Loucy (cell line): Measurements from ENCODE around the gene MED14.

ENCODE experiments used
- H2AFZ ChIP-seq: fragments of 200-600 bp; sonication (generic); 2 replicates; pipeline ENCODE4 v1.6.0; 2016; ENCODE audit warnings: antibody characterized with exemption, mild to moderate bottlenecking, low read length, moderate library complexity
- H3F3A ChIP-seq: fragments of 200-600 bp; 2 replicates; pipeline ENCODE4 v1.6.0; 2016; ENCODE audit warnings: antibody characterized with exemption, low read depth, mild to moderate bottlenecking
- H3K27me3 ChIP-seq: fragments of 200-600 bp; sonication (generic); 2 replicates; pipeline ENCODE4 v1.6.1; 2014; ENCODE audit warnings: low read length, mild to moderate bottlenecking; ENCODE audit not compliant: insufficient read depth, poor library complexity, severe bottlenecking
- H3K36me3 ChIP-seq: fragments of 200-600 bp; sonication (generic); 2 replicates; pipeline ENCODE4 v1.6.1; 2016; ENCODE audit warnings: low read length; ENCODE audit not compliant: insufficient read depth
- H3K4me1 ChIP-seq: fragments of 200-600 bp; sonication (generic); 2 replicates; pipeline ENCODE4 v1.5.1; 2014; ENCODE audit warnings: low read length, mild to moderate bottlenecking; ENCODE audit not compliant: insufficient read depth, poor library complexity, severe bottlenecking
- H3K4me2 ChIP-seq: fragments of 200-600 bp; sonication (generic); 2 replicates; pipeline ENCODE4 v1.6.0; 2014; ENCODE audit warnings: antibody characterized with exemption, low read length, low read depth, mild to moderate bottlenecking; ENCODE audit not compliant: poor library complexity, severe bottlenecking
- H3K4me3 ChIP-seq: fragments of 200-600 bp; sonication (generic); 2 replicates; pipeline ENCODE4 v1.5.1; 2014; ENCODE audit warnings: low read length, mild to moderate bottlenecking, mixed read lengths; ENCODE audit not compliant: poor library complexity, severe bottlenecking
- H3K79me2 ChIP-seq: fragments of 200-600 bp; sonication (generic); 2 replicates; pipeline ENCODE4 v1.6.1; 2014; ENCODE audit warnings: low read length; ENCODE audit not compliant: insufficient read depth
- H3K9ac ChIP-seq: fragments of 200-600 bp; sonication (generic); 2 replicates; pipeline ENCODE4 v1.6.0; 2014; ENCODE audit warnings: mild to moderate bottlenecking, low read depth, low read length, moderate library complexity; ENCODE audit not compliant: poor library complexity, severe bottlenecking
- H3K9me2 ChIP-seq: fragments of 200-600 bp; sonication (generic); replicated peaks from 2 replicates; pipeline ENCODE4 v1.6.1; 2016; ENCODE audit warnings: low read depth, low read length, mixed read lengths
- H3K9me3 ChIP-seq: fragments of 200-600 bp; sonication (generic); 2 replicates; pipeline ENCODE4 v1.6.1; 2014; ENCODE audit warnings: mild to moderate bottlenecking, antibody characterized with exemption, low read length, low read depth; ENCODE audit not compliant: insufficient read depth
- H4K20me1 ChIP-seq: fragments of 200-600 bp; sonication (generic); 2 replicates; pipeline ENCODE4 v1.6.0; 2014; ENCODE audit warnings: antibody characterized with exemption, low read length, mild to moderate bottlenecking; ENCODE audit not compliant: insufficient read depth, poor library complexity, severe bottlenecking
- CTCF ChIP-seq: fragments of 200-600 bp; sonication (generic); conservative IDR thresholded peaks from 2 replicates; pipeline ENCODE4 v1.5.1; 2014; ENCODE audit warnings: mild to moderate bottlenecking, antibody characterized with exemption, low read length
- EZH2phosphoT487 ChIP-seq: fragments of 200-600 bp; IDR thresholded peaks from 2 replicates; pipeline ENCODE4 v1.6.1; 2018; ENCODE audit warnings: antibody characterized with exemption, mild to moderate bottlenecking, moderate library complexity, borderline replicate concordance

MED14 gene

DNA sequence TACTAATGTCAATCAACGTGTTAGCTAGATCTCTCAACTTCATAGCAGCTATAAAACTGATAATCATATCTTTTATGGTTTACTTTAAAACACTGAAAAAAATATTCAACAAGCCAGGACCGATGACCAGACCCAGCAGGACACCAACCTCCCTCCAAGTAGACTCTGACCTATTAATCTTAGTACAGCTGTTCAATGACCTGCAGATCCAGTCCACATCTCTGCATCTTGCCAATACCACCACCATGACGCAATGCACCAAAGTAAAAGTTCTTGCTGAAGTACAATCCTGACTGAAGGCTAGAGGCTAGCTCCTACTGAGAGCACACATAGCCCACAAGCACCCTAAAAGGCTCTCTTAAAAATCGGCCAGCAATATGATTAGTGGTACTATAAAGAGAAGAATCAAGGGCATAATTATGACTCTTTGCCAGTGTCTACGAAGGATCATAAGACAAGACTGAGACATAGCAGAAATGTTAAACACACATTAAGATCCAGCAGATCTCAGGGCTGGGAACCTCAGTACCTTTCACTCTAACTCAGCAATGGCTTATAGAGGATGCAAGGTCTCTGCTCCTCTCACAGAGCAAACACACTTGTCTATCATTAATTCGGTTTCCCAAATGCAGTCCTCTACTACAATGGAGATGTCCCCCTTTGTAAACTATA lies 7.6 kb downstream of the MED14 start:
- Histone ChIP-seq H3K4me1 (peaks cover 16% of the 10 kb centered on the region), H3K79me2 (peaks cover 90% of the 10 kb centered on the region), H3K36me3 (peaks cover 22% of the 10 kb centered on the region; the same call in 1 of the 2 replicates), H3K27me3 (no peaks in the 10 kb centered on the region), H4K20me1 (peaks cover 39% of the 10 kb centered on the region), H3K9me2 (no peaks in the 10 kb centered on the region), H3K9ac (no peak overlapping the region), H3K9me3 (no peaks in the 10 kb centered on the region), H3K4me3 (no peak overlapping the region), H3F3A (no peaks in the 10 kb centered on the region), H3K4me2 (peak overlapping the region; percentile 92), H2AFZ (no peak overlapping the region)
- no peak for TF ChIP-seq EZH2phosphoT487
- no peak for TF ChIP-seq CTCF

- H2AFZ ChIP-seq, result no peak overlapping the region
- peaks cover 40% of the 10 kb centered on the region for H4K20me1 ChIP-seq
- no peak overlapping the region for H3K9ac ChIP-seq
- no peaks in the 10 kb centered on the region for H3K9me3 ChIP-seq
- peaks cover 22% of the 10 kb centered on the region; the same call in 1 of the 2 replicates for H3K36me3 ChIP-seq
- H3K4me3 ChIP-seq, result no peak overlapping the region
- peaks cover 90% of the 10 kb centered on the region for H3K79me2 ChIP-seq
- H3K9me2 ChIP-seq, result no peaks in the 10 kb centered on the region
- no peaks in the 10 kb centered on the region for H3F3A ChIP-seq
- H3K27me3 ChIP-seq, result no peaks in the 10 kb centered on the region
- peaks cover 16% of the 10 kb centered on the region for H3K4me1 ChIP-seq
- TF ChIP-seq EZH2phosphoT487, result no peak
- no peak for TF ChIP-seq CTCF
- H3K4me2 ChIP-seq, result no peak overlapping the region
These were observed 8.2 kb downstream of the MED14 start for GRCh38 chrX:40727093-40727492.

- Histone ChIP-seq H4K20me1 (peaks cover 25% of the 10 kb centered on the region), H3K36me3 (peaks cover 23% of the 10 kb centered on the region; the same call in 1 of the 2 replicates), H2AFZ (no peak overlapping the region), H3K9me2 (no peaks in the 10 kb centered on the region), H3K4me3 (no peak overlapping the region), H3K4me2 (peak overlapping the region; percentile 16), H3K4me1 (no peaks in the 10 kb centered on the region), H3F3A (no peaks in the 10 kb centered on the region), H3K27me3 (no peaks in the 10 kb centered on the region), H3K79me2 (peaks cover 79% of the 10 kb centered on the region), H3K9ac (no peak overlapping the region), H3K9me3 (no peaks in the 10 kb centered on the region)
- TF ChIP-seq CTCF, result no peak
These were observed 12.4 kb downstream of the MED14 start for GRCh38 chrX:40722930-40723329.
